SK-N-MC (cell line): ENCODE results near the gene TNFAIP8.
"Not testable (repeated sequence)": the region's sequence is repeated elsewhere in the genome, so short reads cannot be mapped to it uniquely, and the experiment has no call there.

ENCODE experiments used
- DNase-seq: peaks from one replicate; pipeline ENCODE4 v3.0.0-alpha.2; 2011; ENCODE audit warnings: low read depth, low spot score
- H3K27ac ChIP-seq: fragments of 200-600 bp; sonication (generic); 2 replicates; pipeline ENCODE4 v1.5.1; 2016; ENCODE audit warnings: mixed run types
- H3K36me3 ChIP-seq: fragments of 200-600 bp; sonication (generic); 2 replicates; pipeline ENCODE4 v1.6.1; 2017; ENCODE audit warnings: antibody characterized with exemption, low read length, mixed read lengths; ENCODE audit not compliant: insufficient read depth
- H3K4me3 ChIP-seq: fragments of 200-600 bp; sonication (generic); 2 replicates; pipeline ENCODE4 v1.5.1; 2016
- H3K9ac ChIP-seq: fragments of 200-600 bp; sonication (generic); 2 replicates; pipeline ENCODE4 v1.8.0; 2017; ENCODE audit warnings: mixed run types, mixed read lengths; ENCODE audit not compliant: insufficient read length
- H3K9me3 ChIP-seq: fragments of 200-600 bp; sonication (generic); 2 replicates; pipeline ENCODE4 v1.6.1; 2017; ENCODE audit warnings: low read depth, mild to moderate bottlenecking, antibody characterized with exemption, low read length, moderate library complexity, mixed read lengths
- EZH2 ChIP-seq: fragments of 200-600 bp; sonication (generic); IDR thresholded peaks from one replicate; pipeline ENCODE4 v1.6.1; 2017; ENCODE audit warnings: antibody characterized with exemption
- FOXP2 ChIP-seq: optimal IDR thresholded peaks from 2 replicates; pipeline ENCODE3; 2011; ENCODE audit warnings: mild to moderate bottlenecking, moderate library complexity; ENCODE audit not compliant: insufficient read depth; ENCODE audit errors: extremely low read length, control extremely low read depth
- POLR2AphosphoS5 ChIP-seq: IDR thresholded peaks from 2 replicates; pipeline ENCODE4 v1.6.1; 2012; ENCODE audit warnings: mild to moderate bottlenecking, low read depth, low read length, borderline replicate concordance

TNFAIP8 gene

GRCh38 chr5:119426057-119426456 lies 70.2 kb downstream of the TNFAIP8 start:
- no peak for TF ChIP-seq POLR2AphosphoS5
- no peak for TF ChIP-seq FOXP2
- no peak for TF ChIP-seq EZH2
- no peak overlapping the region for H3K27ac ChIP-seq
- H3K4me3 ChIP-seq, result no peak overlapping the region
- H3K9me3 ChIP-seq, result no peaks in the 10 kb centered on the region
- no peaks in the 10 kb centered on the region for H3K36me3 ChIP-seq
- DNase-seq, result no peak
- no peak overlapping the region for H3K9ac ChIP-seq

GRCh38 chr5:119427060-119427459 lies 71.2 kb downstream of the TNFAIP8 start:
- no peaks in the 10 kb centered on the region for H3K36me3 ChIP-seq
- no peak for TF ChIP-seq FOXP2
- TF ChIP-seq POLR2AphosphoS5, result no peak
- TF ChIP-seq EZH2, result no peak
- H3K9ac ChIP-seq, result no peak overlapping the region
- no peaks in the 10 kb centered on the region for H3K9me3 ChIP-seq
- H3K27ac ChIP-seq, result no peak overlapping the region
- H3K4me3 ChIP-seq, result no peak overlapping the region
- no peak for DNase-seq

- DNase-seq, H3K4me3 ChIP-seq, H3K36me3 ChIP-seq, H3K9me3 ChIP-seq, H3K27ac ChIP-seq, H3K9ac ChIP-seq: not testable (repeated sequence)
Observed at GRCh38 chr5:119427596-119427995, 71.8 kb downstream of the TNFAIP8 start.

GRCh38 chr5:119428166-119428565 lies 72.3 kb downstream of the TNFAIP8 start:
- not testable (repeated sequence) for H3K4me3 ChIP-seq, H3K27ac ChIP-seq, H3K9me3 ChIP-seq, H3K36me3 ChIP-seq, H3K9ac ChIP-seq, DNase-seq

- H3K4me3 ChIP-seq, DNase-seq, H3K9ac ChIP-seq, H3K9me3 ChIP-seq, H3K27ac ChIP-seq, H3K36me3 ChIP-seq: not testable (repeated sequence)
Observed at GRCh38 chr5:119428574-119428973, 72.8 kb downstream of the TNFAIP8 start.

- not testable (repeated sequence) for H3K9me3 ChIP-seq, H3K9ac ChIP-seq, H3K4me3 ChIP-seq, DNase-seq, H3K27ac ChIP-seq, H3K36me3 ChIP-seq
Observed at GRCh38 chr5:119432674-119433237, 76.9 kb downstream of the TNFAIP8 start.

- no peak overlapping the region for H3K27ac ChIP-seq
- no peaks in the 10 kb centered on the region for H3K36me3 ChIP-seq
- no peaks in the 10 kb centered on the region for H3K9me3 ChIP-seq
- H3K4me3 ChIP-seq, result no peak overlapping the region
- DNase-seq, result no peak
- no peak for TF ChIP-seq EZH2
- no peak for TF ChIP-seq FOXP2
- no peak for TF ChIP-seq POLR2AphosphoS5
- H3K9ac ChIP-seq, result no peak overlapping the region
Observed at GRCh38 chr5:119435436-119436132, 79.8 kb downstream of the TNFAIP8 start.

- not testable (repeated sequence) for H3K9ac ChIP-seq, H3K36me3 ChIP-seq, DNase-seq, H3K4me3 ChIP-seq, H3K27ac ChIP-seq, H3K9me3 ChIP-seq
Observed at GRCh38 chr5:119437785-119438586, 82.2 kb downstream of the TNFAIP8 start.

GRCh38 chr5:119438587-119438917 lies 82.7 kb downstream of the TNFAIP8 start:
- H3K9ac ChIP-seq, H3K27ac ChIP-seq, H3K36me3 ChIP-seq, DNase-seq, H3K4me3 ChIP-seq, H3K9me3 ChIP-seq: not testable (repeated sequence)
